AG10803 (cell line): ENCODE data around the gene SLC16A13.

Experiments
- DNase-seq: peaks from one replicate; pipeline ENCODE4 v3.0.0; 2010; ENCODE audit warnings: low read depth
- H3K4me3 ChIP-seq: 2 replicates; pipeline ENCODE4 v1.5.1; 2011; ENCODE audit warnings: mild to moderate bottlenecking, low read length, control low read depth
- TF ChIP-seq, protein P1 (sequence below): conservative IDR thresholded peaks from 2 replicates; pipeline ENCODE4 v1.5.1; 2011; ENCODE audit warnings: mild to moderate bottlenecking, low read length, control low read depth, inconsistent platforms

SLC16A13 gene

GRCh38 chr17:6995500-6996255 lies 40.1 kb upstream of the SLC16A13 start, which contains the start of gene ALOX12:
Gene ALOX12 (plus strand): TSS chr17:6996049. CDS start chr17:6996118, 69 bp downstream.
- TF ChIP-seq, protein P1, sequence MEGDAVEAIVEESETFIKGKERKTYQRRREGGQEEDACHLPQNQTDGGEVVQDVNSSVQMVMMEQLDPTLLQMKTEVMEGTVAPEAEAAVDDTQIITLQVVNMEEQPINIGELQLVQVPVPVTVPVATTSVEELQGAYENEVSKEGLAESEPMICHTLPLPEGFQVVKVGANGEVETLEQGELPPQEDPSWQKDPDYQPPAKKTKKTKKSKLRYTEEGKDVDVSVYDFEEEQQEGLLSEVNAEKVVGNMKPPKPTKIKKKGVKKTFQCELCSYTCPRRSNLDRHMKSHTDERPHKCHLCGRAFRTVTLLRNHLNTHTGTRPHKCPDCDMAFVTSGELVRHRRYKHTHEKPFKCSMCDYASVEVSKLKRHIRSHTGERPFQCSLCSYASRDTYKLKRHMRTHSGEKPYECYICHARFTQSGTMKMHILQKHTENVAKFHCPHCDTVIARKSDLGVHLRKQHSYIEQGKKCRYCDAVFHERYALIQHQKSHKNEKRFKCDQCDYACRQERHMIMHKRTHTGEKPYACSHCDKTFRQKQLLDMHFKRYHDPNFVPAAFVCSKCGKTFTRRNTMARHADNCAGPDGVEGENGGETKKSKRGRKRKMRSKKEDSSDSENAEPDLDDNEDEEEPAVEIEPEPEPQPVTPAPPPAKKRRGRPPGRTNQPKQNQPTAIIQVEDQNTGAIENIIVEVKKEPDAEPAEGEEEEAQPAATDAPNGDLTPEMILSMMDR: no peak
- DNase-seq: no peak

DNA sequence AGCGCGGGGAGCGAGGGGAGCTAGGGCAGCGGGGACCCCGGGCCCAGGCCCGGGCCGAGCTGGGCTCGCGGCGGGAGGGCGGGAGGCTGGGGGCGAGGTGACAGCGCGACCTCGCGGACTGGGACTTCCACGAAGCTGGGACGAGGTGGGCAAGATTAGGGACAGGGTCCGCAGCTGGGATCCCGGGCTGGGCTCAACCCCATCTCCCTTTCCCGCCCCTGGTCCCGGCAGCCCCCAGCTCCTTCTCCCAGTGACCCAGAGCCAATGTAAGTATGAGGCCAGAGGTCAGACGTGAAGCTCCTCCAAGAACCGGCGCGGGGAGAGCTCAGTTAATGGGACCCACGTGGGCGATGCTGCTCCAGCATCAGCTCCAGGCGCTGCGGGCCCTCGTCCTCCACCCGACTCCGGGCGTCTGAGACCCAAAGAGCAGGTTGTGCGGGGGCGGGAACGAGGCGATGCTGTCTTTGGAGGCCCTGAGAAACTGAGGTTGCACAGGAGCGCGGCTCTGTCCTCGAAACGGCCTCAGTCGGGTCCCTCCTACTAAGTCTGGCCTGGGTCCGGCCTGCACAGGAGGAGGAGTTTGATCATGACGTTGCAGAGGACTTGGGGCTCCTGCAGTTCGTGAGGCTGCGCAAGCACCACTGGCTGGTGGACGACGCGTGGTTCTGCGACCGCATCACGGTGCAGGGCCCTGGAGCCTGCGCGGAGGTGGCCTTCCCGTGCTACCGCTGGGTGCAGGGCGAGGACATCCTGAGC lies 39.4 kb upstream of the SLC16A13 start:
- TF ChIP-seq, protein P1: no peak
- no peak for DNase-seq
- no peak overlapping the region for H3K4me3 ChIP-seq

More at GRCh38 chr17:6995500-6996255, 40.1 kb upstream of the SLC16A13 start, which contains the start of gene ALOX12:
- H3K4me3 ChIP-seq: peak within 1 kb of the TSS; percentile 27

- TF ChIP-seq, protein P1: no peak
- no peak for DNase-seq
- no peak overlapping the region for H3K4me3 ChIP-seq
These were observed 38.6 kb upstream of the SLC16A13 start for GRCh38 chr17:6997171-6997570.

DNA sequence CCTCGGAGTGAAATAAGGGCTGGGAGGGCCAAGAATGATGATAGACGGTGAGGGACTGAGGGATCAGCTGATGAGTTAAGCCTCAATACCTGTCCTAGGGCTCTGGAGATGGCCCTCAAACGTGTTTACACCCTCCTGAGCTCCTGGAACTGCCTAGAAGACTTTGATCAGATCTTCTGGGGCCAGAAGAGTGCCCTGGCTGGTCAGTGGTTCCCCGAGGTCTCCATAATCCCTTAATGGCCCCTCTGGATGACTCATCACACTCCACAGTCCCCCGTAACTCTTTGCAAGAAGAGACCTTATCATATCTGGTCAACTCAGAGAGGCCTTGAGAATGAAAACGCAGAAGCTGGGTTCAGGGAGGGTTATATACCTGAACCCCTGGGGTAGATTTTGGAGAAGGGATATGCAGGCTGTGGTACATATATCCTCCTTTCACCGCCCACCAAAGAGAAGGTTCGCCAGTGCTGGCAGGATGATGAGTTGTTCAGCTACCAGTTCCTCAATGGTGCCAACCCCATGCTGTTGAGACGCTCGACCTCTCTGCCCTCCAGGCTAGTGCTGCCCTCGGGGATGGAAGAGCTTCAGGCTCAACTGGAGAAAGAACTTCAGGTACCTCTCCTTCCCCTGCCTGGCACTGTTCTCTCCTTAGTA lies 36.8 kb upstream of the SLC16A13 start:
- H3K4me3 ChIP-seq: no peak overlapping the region
- no peak for DNase-seq
- TF ChIP-seq, protein P1: no peak

- DNase-seq: no peak
- H3K4me3 ChIP-seq: no peak overlapping the region
- TF ChIP-seq, protein P1: peak; percentile 65
These were observed 34.4 kb upstream of the SLC16A13 start for GRCh38 chr17:7001318-7001961.

DNA sequence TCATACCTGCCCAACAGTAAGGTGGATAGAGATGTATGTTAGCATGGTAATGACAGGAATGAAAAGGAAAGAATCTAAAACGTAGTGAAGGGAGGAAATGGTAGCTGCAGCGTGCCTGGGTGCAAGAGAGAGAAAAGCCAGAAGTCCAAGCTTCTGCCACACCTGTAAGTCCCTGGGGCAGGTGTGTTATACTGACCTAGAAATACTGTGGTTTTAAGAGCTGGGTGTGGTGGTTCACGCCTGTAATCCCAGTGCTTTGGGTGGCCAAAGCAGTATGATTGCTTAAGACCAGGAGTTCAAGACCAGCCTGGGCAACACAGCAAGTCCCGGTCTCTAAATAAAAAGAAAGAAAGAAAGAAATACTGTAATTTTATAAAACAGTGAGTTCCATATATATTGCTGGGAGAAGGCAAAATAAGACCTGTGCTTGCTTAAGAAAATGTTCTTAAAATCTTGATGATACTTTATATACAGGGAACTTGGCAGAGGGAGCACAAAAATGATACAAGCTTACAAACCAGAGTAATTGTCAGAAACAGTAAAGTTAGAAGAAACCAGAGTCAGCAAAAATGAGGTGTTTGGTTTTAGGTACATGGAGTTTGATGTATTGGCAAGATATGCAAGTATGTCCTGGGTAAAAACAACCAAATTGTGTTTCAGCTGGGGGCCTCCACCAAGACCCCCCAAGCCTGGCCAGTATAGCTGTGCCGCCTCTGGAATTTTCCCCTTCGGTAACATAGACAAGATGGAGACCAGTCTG lies 33.3 kb upstream of the SLC16A13 start:
- no peak for DNase-seq
- TF ChIP-seq, protein P1: no peak

More for the DNA sequence above, 33.3 kb upstream of the SLC16A13 start:
- H3K4me3 ChIP-seq: no peak overlapping the region
